Suprapubic skin (tissue), 4 donors: ENCODE measurements around the gene MINPP1. TPM values are rescaled to one million over a fixed set of nuclear protein-coding genes. Genes with fewer than 3 reads are reported as not detected.

Source experiments
- DNase-seq, 2 donors: peaks; one replicate each; pipeline ENCODE4 v3.0.0-alpha.2; 2019; ENCODE audit warnings: low spot score in 2 of 2
- H3K27ac ChIP-seq: fragments of 200-600 bp; sonication (generic); one replicate; pipeline ENCODE4 v1.5.1; 2019
- H3K27me3 ChIP-seq: fragments of 200-600 bp; sonication (generic); one replicate; pipeline ENCODE4 v1.5.1; 2019
- H3K36me3 ChIP-seq: fragments of 200-600 bp; sonication (generic); one replicate; pipeline ENCODE4 v1.5.1; 2019
- H3K4me1 ChIP-seq: fragments of 200-600 bp; sonication (generic); one replicate; pipeline ENCODE4 v1.5.1; 2019
- H3K4me3 ChIP-seq: fragments of 200-600 bp; sonication (generic); one replicate; pipeline ENCODE4 v1.5.1; 2019; ENCODE audit warnings: mild to moderate bottlenecking
- H3K9me3 ChIP-seq: fragments of 200-600 bp; sonication (generic); one replicate; pipeline ENCODE4 v1.5.1; 2019
- EP300 ChIP-seq: sonication (generic); formaldehyde crosslinking; IDR thresholded peaks from one replicate; pipeline ENCODE4 v1.6.1; 2017; ENCODE audit warnings: antibody characterized with exemption
- POLR2A ChIP-seq, 2 donors: fragments of 450-650 bp; IDR thresholded peaks; one replicate each; pipeline ENCODE4 v1.6.1; 2017; ENCODE audit warnings: antibody characterized with exemption in 2 of 2, mild to moderate bottlenecking in 2 of 2, moderate library complexity in 2 of 2
- POLR2AphosphoS5 ChIP-seq, 3 donors: sonication (generic); formaldehyde crosslinking; IDR thresholded peaks; one replicate each; pipeline ENCODE4 v1.6.1; 2017; ENCODE audit warnings: antibody characterized with exemption in 3 of 3
- WGBS: methylation state at CpG from one replicate; pipeline ENCODE4 v1.1.5; 2018; 5-methylcytosine and 5-hydroxymethylcytosine counted together
- total RNA-seq, 4 donors: library from RNA; depleted of rRNA; stranded (reverse); fragments of >200 nt; gene quantifications; one replicate each; pipeline ENCODE4 v1.1.0, GENCODE V29; 2016
- TF ChIP-seq, protein P1 (sequence below), 2 donors: fragments of 200-600 bp in 1 of 2; fragments of 450-650 bp in 1 of 2; sonication (generic) in 1 of 2; IDR thresholded peaks; one replicate each; pipeline ENCODE4 v1.5.1; 2016 to 2019; ENCODE audit warnings: antibody characterized with exemption in 2 of 2, mild to moderate bottlenecking in 1 of 2, moderate library complexity in 1 of 2

Gene MINPP1
- total RNA-seq, 4 donors from 2014 or later = 7.7 to 19.3 (median 15.2) TPM

DNA sequence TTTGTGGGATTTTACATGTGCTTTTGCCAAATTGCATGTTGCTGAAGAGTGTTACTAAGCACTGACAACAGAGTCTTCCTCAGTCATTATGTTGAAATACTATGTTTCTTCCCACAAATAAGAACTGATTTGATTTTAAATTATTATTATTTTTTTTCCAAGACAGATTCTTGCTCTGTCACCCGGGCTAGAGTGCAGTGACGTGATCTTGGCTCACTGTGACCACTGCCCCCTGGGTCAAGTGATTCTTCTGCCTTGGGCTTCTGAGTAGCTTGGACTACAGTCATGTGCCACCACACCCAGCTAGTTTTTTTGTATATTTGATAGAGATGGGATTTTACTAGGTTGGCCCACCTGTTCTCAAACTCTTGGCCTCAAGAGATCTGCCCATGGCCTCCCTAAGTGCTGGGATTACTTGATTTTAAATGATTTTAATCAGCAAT is 42.3 kb downstream of the MINPP1 start:
- no peaks in the 10 kb centered on the region for H3K27me3 ChIP-seq
- H3K4me3 ChIP-seq = no peak overlapping the region
- no peaks in the 10 kb centered on the region for H3K4me1 ChIP-seq
- no peak for TF ChIP-seq POLR2A (IDR thresholded peaks at IDR 0.05)
- TF ChIP-seq POLR2AphosphoS5 (IDR thresholded peaks at IDR 0.05) = no peak
- no peak for TF ChIP-seq EP300
- TF ChIP-seq, protein P1, sequence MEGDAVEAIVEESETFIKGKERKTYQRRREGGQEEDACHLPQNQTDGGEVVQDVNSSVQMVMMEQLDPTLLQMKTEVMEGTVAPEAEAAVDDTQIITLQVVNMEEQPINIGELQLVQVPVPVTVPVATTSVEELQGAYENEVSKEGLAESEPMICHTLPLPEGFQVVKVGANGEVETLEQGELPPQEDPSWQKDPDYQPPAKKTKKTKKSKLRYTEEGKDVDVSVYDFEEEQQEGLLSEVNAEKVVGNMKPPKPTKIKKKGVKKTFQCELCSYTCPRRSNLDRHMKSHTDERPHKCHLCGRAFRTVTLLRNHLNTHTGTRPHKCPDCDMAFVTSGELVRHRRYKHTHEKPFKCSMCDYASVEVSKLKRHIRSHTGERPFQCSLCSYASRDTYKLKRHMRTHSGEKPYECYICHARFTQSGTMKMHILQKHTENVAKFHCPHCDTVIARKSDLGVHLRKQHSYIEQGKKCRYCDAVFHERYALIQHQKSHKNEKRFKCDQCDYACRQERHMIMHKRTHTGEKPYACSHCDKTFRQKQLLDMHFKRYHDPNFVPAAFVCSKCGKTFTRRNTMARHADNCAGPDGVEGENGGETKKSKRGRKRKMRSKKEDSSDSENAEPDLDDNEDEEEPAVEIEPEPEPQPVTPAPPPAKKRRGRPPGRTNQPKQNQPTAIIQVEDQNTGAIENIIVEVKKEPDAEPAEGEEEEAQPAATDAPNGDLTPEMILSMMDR (IDR thresholded peaks at IDR 0.05) = no peak
- WGBS = 76% methylated on average over 2 of the region's 2 CpGs
- no peaks in the 10 kb centered on the region for H3K9me3 ChIP-seq
- peaks cover 16% of the 10 kb centered on the region for H3K36me3 ChIP-seq
- no peak overlapping the region for H3K27ac ChIP-seq
- peak in 1 of 2 donors; percentile 77 for DNase-seq

DNA sequence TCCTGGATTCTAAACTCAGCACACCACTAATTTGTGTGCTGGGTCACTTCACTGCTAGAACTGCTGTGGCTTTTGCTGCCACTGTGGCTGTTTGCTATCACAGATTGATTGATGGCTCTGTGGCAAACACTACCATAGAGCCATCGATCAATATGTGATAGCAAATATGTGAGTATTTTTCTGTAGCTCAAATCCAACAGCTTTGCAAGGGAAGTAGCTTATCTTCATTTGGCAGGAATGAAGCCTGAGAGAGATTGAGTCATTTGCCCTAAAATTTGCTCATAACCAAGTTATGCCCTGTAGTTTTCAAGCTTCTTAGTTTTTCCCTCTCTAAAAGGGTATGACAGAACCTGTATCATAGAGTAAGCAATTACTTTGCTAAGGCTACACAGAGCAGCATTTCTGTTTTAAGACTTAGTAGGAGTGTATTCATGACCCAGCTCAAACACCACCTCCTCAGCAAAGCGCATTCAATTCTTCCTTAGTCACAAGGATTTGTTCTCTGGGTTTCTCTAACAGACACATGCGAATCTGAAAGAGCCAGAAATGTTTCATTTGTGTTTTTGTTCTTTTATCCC is 43.1 kb downstream of the MINPP1 start:
- DNase-seq = no peak
- TF ChIP-seq POLR2AphosphoS5 (IDR thresholded peaks at IDR 0.05) = no peak
- Histone ChIP-seq H3K27ac (no peak overlapping the region), H3K4me1 (no peaks in the 10 kb centered on the region), H3K9me3 (no peaks in the 10 kb centered on the region), H3K27me3 (no peaks in the 10 kb centered on the region), H3K4me3 (no peak overlapping the region), H3K36me3 (peaks cover 14% of the 10 kb centered on the region)
- WGBS = 87% methylated on average over 3 of the region's 3 CpGs

DNA sequence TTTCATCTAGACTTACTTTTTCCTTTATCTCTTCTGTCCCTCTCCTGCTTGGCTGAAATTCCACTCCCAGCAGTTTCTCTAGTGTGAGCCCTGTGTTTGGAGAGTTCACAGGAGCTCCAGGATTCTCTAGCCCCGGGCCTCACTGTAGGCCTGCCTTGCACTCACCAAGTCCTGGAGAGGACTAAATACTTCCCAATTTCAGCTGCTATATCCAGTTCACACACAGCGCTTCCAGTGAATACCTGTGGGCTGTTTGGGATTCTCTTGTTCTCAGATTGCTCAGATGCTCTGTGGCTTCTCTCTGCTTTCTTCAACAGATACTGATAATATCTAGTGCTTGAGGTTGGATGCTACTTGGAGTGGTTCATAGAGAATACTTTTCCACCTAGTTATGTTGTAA is 46.0 kb downstream of the MINPP1 start:
- Histone ChIP-seq H3K27ac (no peak overlapping the region), H3K9me3 (no peaks in the 10 kb centered on the region), H3K27me3 (no peaks in the 10 kb centered on the region), H3K4me3 (no peak overlapping the region), H3K4me1 (no peaks in the 10 kb centered on the region), H3K36me3 (peaks cover 7% of the 10 kb centered on the region)
- no peak for DNase-seq
- no peak for TF ChIP-seq POLR2A (IDR thresholded peaks at IDR 0.05)
- 98% methylated on average over 2 of the region's 2 CpGs for WGBS

DNA sequence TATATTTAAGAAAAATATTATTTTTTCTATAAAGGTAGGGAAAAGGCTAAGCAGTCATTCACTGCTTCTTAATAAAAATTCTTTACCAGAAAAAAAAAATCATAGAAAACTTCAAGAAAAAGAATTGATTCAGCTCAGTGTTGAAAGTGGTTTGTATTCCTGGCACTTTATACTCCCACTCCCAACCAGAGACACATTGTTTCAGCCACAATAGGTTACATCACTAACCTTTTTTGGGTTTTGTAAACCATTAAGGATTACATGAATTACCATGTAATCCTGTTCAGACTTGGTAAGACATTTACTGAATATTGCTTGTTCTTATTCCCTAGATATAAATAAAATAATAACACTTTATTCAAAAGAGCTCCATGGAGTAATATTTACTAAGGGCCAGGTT is 46.6 kb downstream of the MINPP1 start:
- no peak overlapping the region for H3K4me3 ChIP-seq
- H3K9me3 ChIP-seq = no peaks in the 10 kb centered on the region
- no peaks in the 10 kb centered on the region for H3K4me1 ChIP-seq
- TF ChIP-seq POLR2A (IDR thresholded peaks at IDR 0.05) (no peak), POLR2AphosphoS5 (IDR thresholded peaks at IDR 0.05) (no peak), EP300 (no peak)
- TF ChIP-seq, protein P1 (IDR thresholded peaks at IDR 0.05) = no peak
- no peak overlapping the region for H3K27ac ChIP-seq
- H3K36me3 ChIP-seq = peaks cover 7% of the 10 kb centered on the region
- H3K27me3 ChIP-seq = no peaks in the 10 kb centered on the region
- DNase-seq = no peak

DNA sequence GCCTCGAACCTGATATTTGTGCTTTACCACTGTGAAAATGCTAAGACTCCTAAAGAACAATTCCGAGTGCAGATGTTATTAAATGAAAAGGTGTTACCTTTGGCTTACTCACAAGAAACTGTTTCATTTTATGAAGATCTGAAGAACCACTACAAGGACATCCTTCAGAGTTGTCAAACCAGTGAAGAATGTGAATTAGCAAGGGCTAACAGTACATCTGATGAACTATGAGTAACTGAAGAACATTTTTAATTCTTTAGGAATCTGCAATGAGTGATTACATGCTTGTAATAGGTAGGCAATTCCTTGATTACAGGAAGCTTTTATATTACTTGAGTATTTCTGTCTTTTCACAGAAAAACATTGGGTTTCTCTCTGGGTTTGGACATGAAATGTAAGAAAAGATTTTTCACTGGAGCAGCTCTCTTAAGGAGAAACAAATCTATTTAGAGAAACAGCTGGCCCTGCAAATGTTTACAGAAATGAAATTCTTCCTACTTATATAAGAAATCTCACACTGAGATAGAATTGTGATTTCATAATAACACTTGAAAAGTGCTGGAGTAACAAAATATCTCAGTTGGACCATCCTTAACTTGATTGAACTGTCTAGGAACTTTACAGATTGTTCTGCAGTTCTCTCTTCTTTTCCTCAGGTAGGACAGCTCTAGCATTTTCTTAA is 47.7 kb downstream of the MINPP1 start:
- no peak for DNase-seq
- 85% methylated on average over 2 of the region's 2 CpGs for WGBS
- Histone ChIP-seq H3K27ac (no peak overlapping the region), H3K4me3 (no peak overlapping the region), H3K36me3 (no peaks in the 10 kb centered on the region), H3K27me3 (no peaks in the 10 kb centered on the region), H3K9me3 (no peaks in the 10 kb centered on the region), H3K4me1 (no peaks in the 10 kb centered on the region)
- TF ChIP-seq, protein P1 (IDR thresholded peaks at IDR 0.05) = no peak
- TF ChIP-seq POLR2A (IDR thresholded peaks at IDR 0.05) (no peak), POLR2AphosphoS5 (IDR thresholded peaks at IDR 0.05) (no peak), EP300 (no peak)

DNA sequence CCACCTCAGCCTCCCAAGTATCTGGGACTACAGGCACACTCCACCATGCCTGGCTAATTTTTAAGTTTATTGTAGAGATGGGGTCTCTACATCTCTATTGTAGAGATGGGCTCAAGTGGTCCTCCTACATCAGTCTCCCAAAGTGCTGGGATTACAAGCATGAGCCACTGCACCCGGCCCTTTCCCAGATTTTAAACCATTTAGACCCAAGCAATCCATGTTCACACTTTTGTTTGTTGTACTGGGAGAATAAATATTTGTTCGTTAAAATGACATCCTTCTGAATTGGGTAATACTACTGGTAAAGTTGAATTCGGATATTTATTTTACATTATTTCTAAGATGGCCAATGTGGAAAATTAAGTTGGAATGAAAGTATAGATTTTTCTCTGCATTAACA is 52.7 kb downstream of the MINPP1 start:
- no peak overlapping the region for H3K4me3 ChIP-seq
- DNase-seq = no peak
- no peaks in the 10 kb centered on the region for H3K9me3 ChIP-seq
- no peaks in the 10 kb centered on the region for H3K4me1 ChIP-seq
- H3K27ac ChIP-seq = no peak overlapping the region
- no peaks in the 10 kb centered on the region for H3K36me3 ChIP-seq
- 91% methylated on average over 3 of the region's 3 CpGs for WGBS
- TF ChIP-seq EP300 = no peak
- TF ChIP-seq POLR2A (IDR thresholded peaks at IDR 0.05) = no peak
- TF ChIP-seq POLR2AphosphoS5 (IDR thresholded peaks at IDR 0.05) = no peak
- TF ChIP-seq, protein P1 (IDR thresholded peaks at IDR 0.05) = no peak
- H3K27me3 ChIP-seq = no peaks in the 10 kb centered on the region
